ENCODE results near the gene CDH16.
A peak's percentile ranks its signal among the peaks of the same experiment; 100 is the strongest.
"Not testable (repeated sequence)": the region's sequence is repeated elsewhere in the genome, so short reads cannot be mapped to it uniquely, and the experiment has no call there.

Gene CDH16

GRCh38 chr16:66918803-66919568 lies at the start of gene CDH16:
TSS of gene CDH16 (minus strand) at chr16:66918885. CDS start at chr16:66918065, 820 bp downstream.
- DNase-seq, result no peak

- no peak for DNase-seq
These were observed 45.4 kb upstream of the CDH16 start for GRCh38 chr16:66964049-66964448.

GRCh38 chr16:66961914-66962313 lies 43.2 kb upstream of the CDH16 start:
- DNase-seq, result no peak

GRCh38 chr16:66961065-66961744 lies 42.5 kb upstream of the CDH16 start, which contains the start of gene CES3:
TSS of gene CES3 (plus strand) at chr16:66961266. CDS start at chr16:66961308, 42 bp downstream.
- DNase-seq, result no peak

DNA sequence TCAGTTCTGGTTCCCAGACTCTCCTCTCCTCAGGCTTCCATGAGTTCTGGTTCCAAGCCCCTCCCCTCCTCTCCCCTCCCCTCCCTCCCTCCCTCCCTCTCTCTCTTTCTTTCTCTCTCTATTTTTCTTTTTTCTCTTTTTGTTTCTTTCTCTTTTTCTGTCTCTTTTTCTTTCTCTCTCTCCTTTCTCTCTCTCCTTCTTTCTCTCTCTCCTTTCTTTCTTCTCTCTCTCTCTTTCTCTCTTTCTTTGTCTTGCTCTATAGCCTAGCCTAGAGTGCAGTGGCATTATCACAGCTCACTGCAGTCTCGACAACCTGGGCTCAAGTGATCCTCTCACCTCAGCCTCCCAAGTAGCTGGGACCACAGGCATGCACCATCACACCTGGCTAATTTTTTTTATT lies 41.6 kb upstream of the CDH16 start:
- DNase-seq, result no peak

DNA sequence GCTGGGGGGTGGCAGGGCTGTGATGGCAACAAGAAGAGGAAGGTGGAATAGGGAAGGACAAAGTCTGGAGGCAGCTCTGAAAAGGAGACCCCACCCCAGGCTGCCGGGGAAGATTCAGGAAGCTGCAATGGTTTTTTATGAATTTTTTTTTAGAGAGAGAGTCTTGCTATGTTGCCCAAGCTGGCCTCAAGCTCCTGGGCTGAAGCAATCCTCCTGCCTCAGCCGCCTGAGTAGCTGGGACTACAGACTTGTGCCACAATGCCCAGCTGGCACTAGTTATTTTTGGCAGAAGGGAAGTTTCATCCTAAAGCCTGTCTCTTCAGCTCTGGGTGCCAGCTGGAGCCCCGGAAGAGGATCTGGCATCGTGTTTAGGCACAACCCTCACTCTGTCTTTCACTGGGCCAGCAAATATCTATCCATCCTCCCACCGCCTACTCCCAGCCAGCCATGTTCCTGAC lies 41.0 kb upstream of the CDH16 start:
- DNase-seq, result no peak

GRCh38 chr16:66958857-66959703 lies 40.4 kb upstream of the CDH16 start:
- no peak for DNase-seq

GRCh38 chr16:66956154-66956457 lies 37.4 kb upstream of the CDH16 start:
- not testable (repeated sequence) for DNase-seq

- not testable (repeated sequence) for DNase-seq
These were observed 36.9 kb upstream of the CDH16 start for GRCh38 chr16:66955363-66956153.

- DNase-seq, result peak; percentile 73
These were observed 35.5 kb upstream of the CDH16 start for GRCh38 chr16:66954097-66954659.

DNA sequence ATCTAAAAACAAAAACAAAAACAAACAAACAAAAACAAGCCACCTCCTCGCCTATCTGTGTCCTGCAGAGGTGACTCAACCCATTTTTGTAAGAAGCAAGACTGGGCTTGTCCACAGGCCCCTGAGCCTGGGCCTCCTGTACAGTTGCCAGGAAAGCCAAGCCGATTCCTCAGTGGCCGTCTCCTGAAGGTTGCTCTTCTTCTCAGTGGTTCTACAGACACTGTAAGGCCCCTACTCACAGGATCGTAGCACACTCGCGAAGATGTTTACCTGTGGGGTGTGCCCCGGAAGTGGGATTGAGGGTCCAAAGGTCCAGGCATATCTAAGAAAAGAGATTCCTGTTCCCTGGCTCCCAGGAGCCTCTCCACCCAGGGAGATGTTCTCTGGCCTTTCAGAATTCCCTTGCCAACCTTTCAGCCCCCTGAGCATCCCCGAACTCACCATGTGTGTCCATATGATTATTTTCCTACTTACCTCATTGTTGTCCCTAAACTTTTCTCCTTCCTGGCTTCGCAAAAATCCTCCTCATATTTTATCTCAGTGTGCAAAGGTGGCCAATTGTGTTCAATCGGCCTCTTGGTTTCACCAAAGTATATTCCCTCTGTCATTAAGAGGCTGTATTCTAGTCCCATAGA lies 34.9 kb upstream of the CDH16 start:
- no peak for DNase-seq

DNA sequence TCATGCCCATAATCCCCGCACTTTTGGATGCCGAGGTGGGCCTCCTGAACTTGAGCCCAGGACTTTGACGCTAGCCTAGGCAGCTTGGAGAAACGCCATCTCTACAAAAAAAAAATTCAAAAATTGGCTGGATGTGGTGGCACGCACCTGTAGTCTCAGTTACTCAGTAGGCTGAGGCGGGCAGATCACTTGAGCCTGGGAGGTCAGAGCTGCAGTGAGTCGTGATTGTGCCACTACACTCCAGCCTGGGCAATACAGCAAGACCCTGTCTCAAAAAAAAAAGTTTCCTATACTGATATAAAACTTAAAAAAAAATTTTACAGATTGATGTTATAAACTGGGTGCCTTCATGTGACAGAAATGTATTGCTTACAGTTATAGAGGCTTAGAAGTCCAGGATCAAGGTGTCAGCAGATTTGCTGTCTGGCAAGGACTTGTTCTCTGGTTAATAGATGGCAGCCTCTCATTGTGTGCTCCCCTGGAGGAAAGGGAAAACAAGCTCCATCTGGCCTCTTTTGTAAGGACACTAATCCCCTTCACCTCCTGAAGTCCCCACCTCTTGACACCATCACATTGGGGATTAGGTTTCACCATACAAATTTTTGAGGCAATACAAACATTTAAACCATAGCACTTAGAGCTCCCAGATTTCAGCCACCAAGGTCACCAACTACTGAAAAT lies 33.9 kb upstream of the CDH16 start:
- no peak for DNase-seq

GRCh38 chr16:66950971-66951790 lies 32.5 kb upstream of the CDH16 start:
- no peak for DNase-seq

- no peak for DNase-seq
These were observed 31.8 kb upstream of the CDH16 start for GRCh38 chr16:66950437-66950836.

DNA sequence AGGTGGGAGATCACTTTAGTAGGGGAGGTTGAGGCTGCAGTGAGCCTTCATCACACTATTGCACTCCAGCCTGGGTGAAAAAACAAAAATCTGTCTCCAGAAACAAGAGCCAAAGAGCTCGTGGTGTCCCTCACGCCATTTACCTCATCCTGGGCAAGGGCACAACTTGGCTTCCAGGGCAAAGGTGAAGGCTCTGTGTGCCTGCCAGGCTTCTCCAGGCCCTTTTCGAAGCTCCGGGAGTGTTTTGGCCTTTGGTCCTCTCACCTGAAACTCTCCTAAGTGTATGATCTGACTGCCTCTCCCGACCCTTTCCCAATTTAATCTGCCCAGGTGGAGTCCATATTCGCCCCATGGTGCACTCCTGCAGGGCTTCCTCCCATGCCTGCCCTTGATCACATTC lies 30.8 kb upstream of the CDH16 start:
- DNase-seq, result no peak

- no peak for DNase-seq
These were observed 30.1 kb upstream of the CDH16 start for GRCh38 chr16:66948837-66949225.

GRCh38 chr16:66948134-66948836 lies 29.6 kb upstream of the CDH16 start:
- DNase-seq, result no peak

DNA sequence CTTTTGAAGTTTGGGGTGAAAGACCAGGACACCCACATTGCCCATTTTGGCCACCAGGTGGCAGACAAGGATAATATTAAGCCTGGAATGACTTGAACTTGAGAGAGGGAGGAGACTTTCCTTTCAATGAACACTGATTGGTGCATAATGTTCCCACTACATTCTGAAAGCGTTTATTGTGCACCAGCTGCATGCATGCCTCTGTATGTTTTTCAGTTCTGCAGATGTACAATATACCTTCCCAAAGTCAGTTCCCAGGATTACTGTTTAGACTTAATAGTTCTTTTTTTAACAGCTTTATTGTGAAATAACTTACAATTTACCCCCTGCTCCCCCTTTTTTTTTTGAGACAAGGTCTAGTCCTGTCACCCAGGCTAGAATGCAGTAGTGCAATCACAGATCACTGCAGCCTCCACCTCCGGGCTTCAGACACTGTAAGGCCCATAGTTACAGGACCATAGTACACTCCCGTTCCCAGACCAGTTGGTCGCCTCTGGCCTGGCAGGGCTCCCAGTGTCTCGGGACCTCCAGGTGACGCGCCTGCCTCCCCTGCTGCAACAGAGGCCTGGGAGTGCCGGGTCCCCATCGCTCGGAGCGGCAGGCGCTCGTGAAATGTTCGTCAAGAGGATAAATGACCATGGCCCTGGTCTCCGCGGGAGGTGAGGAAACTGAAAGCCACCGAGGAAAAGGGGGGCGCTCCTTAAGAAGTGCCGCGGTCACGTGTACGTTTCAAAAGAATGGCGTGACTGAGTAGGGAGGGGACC lies 28.8 kb upstream of the CDH16 start:
- DNase-seq, result peak; percentile 84

DNA sequence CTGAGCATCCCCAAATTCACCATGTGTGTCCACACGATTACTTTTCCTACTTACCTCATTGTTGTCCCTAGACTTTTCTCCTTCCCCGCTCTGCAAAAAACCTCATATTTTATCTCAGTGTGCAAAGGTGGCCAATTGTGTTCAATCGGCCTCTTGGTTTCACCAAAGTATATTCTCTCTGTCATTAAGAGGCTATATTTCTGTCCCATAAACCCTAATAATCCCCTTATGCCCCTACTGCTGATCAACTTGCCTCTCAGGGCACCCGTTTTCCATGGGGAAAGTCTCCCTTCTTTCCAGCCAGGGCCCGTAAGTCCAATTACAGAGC lies 28.3 kb upstream of the CDH16 start:
- no peak for DNase-seq
